Measurements from ENCODE around the gene ABAT.
"Not testable (repeated sequence)": the region's sequence is repeated elsewhere in the genome, so short reads cannot be mapped to it uniquely, and the experiment has no call there.

Gene ABAT

GRCh38 chr16:8647721-8648318 lies 26.6 kb upstream of the ABAT start:
- in situ Hi-C loops (cut with MboI; ENCODE audit: low sequenced_read_pairs): loop anchor here (10.0 kb wide), 1 partner anchor 73 kb away; no protein-coding TSS in a partner anchor

- in situ Hi-C loops (cut with MboI; ENCODE audit: low sequenced_read_pairs): loop anchor here (10.0 kb wide), 1 partner anchor 74 kb away; no protein-coding TSS in a partner anchor
Observed at GRCh38 chr16:8648877-8649276, 25.5 kb upstream of the ABAT start.

GRCh38 chr16:8649829-8650554 lies 24.4 kb upstream of the ABAT start:
- in situ Hi-C loops (cut with MboI; ENCODE audit: low sequenced_read_pairs): loop anchor here (10.0 kb wide), 1 partner anchor 75 kb away; no protein-coding TSS in a partner anchor

GRCh38 chr16:8651958-8652357 lies 22.5 kb upstream of the ABAT start:
- in situ Hi-C loops (cut with MboI; ENCODE audit: low sequenced_read_pairs): not testable (repeated sequence)

- in situ Hi-C loops (cut with MboI; ENCODE audit: low sequenced_read_pairs): no loop called here
Observed at GRCh38 chr16:8655184-8655717, 19.2 kb upstream of the ABAT start.

- in situ Hi-C loops (cut with MboI; ENCODE audit: low sequenced_read_pairs): no loop called here
Observed at GRCh38 chr16:8656376-8656775, 18.0 kb upstream of the ABAT start.

GRCh38 chr16:8660841-8661301 lies 13.5 kb upstream of the ABAT start:
- in situ Hi-C loops (cut with MboI; ENCODE audit: low sequenced_read_pairs): no loop called here

GRCh38 chr16:8661703-8662102 lies 12.7 kb upstream of the ABAT start:
- in situ Hi-C loops (cut with MboI; ENCODE audit: low sequenced_read_pairs): no loop called here

- in situ Hi-C loops (cut with MboI; ENCODE audit: low sequenced_read_pairs): no loop called here
Observed at GRCh38 chr16:8663192-8664089, 11.0 kb upstream of the ABAT start.

GRCh38 chr16:8665529-8665928 lies 8.9 kb upstream of the ABAT start:
- in situ Hi-C loops (cut with MboI; ENCODE audit: low sequenced_read_pairs): no loop called here

- in situ Hi-C loops (cut with MboI; ENCODE audit: low sequenced_read_pairs): no loop called here
Observed at GRCh38 chr16:8667492-8667891, 6.9 kb upstream of the ABAT start.

GRCh38 chr16:8668113-8668512 lies 6.3 kb upstream of the ABAT start:
- in situ Hi-C loops (cut with MboI; ENCODE audit: low sequenced_read_pairs): no loop called here

- in situ Hi-C loops (cut with MboI; ENCODE audit: low sequenced_read_pairs): no loop called here
Observed at GRCh38 chr16:8669481-8669880, 4.9 kb upstream of the ABAT start.

- in situ Hi-C loops (cut with MboI; ENCODE audit: low sequenced_read_pairs): no loop called here
Observed at GRCh38 chr16:8670014-8670560, 4.3 kb upstream of the ABAT start.

GRCh38 chr16:8673611-8674412 lies 605 bp upstream of the ABAT start:
- in situ Hi-C loops (cut with MboI; ENCODE audit: low sequenced_read_pairs): no loop called here

GRCh38 chr16:8675183-8676159 lies 1.1 kb downstream of the ABAT start:
- in situ Hi-C loops (cut with MboI; ENCODE audit: low sequenced_read_pairs): no loop called here

- in situ Hi-C loops (cut with MboI; ENCODE audit: low sequenced_read_pairs): no loop called here
Observed at GRCh38 chr16:8676160-8676547, 1.7 kb downstream of the ABAT start.

- in situ Hi-C loops (cut with MboI; ENCODE audit: low sequenced_read_pairs): no loop called here
Observed at GRCh38 chr16:8676737-8677375, 2.4 kb downstream of the ABAT start.
